Measurements from ENCODE around the gene TNNT1.

Gene TNNT1

DNA sequence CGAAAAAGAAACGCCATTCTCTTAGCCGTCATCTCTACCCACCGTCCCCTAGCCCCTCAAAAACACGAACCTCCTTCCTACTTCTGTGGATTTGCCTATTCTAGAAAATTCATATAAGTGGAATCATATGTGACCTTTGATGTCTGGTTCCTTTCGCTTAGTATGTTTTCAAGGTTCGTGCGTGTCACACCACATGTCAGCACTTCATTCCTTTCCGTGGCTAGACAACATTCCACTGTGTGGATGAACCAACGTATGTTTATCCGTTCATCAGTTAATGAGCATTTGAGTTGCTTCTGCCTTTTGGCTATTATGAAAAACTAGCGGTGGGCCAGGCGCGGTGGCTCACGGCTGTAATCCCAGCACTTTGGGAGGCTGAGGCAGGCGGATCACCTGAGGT, 17.6 kb downstream of the TNNT1 start:
- DNase-seq (ENCODE audit: low spot score): no peak
- TF ChIP-seq, protein P1, sequence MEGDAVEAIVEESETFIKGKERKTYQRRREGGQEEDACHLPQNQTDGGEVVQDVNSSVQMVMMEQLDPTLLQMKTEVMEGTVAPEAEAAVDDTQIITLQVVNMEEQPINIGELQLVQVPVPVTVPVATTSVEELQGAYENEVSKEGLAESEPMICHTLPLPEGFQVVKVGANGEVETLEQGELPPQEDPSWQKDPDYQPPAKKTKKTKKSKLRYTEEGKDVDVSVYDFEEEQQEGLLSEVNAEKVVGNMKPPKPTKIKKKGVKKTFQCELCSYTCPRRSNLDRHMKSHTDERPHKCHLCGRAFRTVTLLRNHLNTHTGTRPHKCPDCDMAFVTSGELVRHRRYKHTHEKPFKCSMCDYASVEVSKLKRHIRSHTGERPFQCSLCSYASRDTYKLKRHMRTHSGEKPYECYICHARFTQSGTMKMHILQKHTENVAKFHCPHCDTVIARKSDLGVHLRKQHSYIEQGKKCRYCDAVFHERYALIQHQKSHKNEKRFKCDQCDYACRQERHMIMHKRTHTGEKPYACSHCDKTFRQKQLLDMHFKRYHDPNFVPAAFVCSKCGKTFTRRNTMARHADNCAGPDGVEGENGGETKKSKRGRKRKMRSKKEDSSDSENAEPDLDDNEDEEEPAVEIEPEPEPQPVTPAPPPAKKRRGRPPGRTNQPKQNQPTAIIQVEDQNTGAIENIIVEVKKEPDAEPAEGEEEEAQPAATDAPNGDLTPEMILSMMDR (conservative IDR thresholded peaks at IDR 0.05; ENCODE audit: low read depth): no peak
- no peak overlapping the region for H3K27ac ChIP-seq
- CTCF ChIA-PET: no interaction called here
- POLR2A ChIA-PET (ENCODE audit: low non-redundant PET): no interaction called here

- peak overlapping the region; percentile 80 for H3K27ac ChIP-seq
- TF ChIP-seq, protein P1 (conservative IDR thresholded peaks at IDR 0.05; ENCODE audit: low read depth): no peak
- ChIA-PET CTCF (interaction anchor here (0.6 to 1.0 kb wide), 2 partner anchors 368 to 458 kb away, joined by 3 read pairs; no protein-coding TSS in a partner anchor), POLR2A (ENCODE audit: low non-redundant PET) (no interaction called here)
- DNase-seq (ENCODE audit: low spot score): no peak
These were observed 30.0 kb downstream of the TNNT1 start for GRCh38 chr19:55119053-55119452.

GRCh38 chr19:55118401-55118991, 30.5 kb downstream of the TNNT1 start:
- TF ChIP-seq, protein P1 (conservative IDR thresholded peaks at IDR 0.05; ENCODE audit: low read depth): no peak
- peak overlapping the region; percentile 80 for H3K27ac ChIP-seq
- POLR2A ChIA-PET (ENCODE audit: low non-redundant PET): no interaction called here
- CTCF ChIA-PET: interaction anchor here (0.6 kb wide), 2 partner anchors 21 to 458 kb away, joined by 3 to 4 read pairs; no protein-coding TSS in a partner anchor
- no peak for DNase-seq (ENCODE audit: low spot score)

DNA sequence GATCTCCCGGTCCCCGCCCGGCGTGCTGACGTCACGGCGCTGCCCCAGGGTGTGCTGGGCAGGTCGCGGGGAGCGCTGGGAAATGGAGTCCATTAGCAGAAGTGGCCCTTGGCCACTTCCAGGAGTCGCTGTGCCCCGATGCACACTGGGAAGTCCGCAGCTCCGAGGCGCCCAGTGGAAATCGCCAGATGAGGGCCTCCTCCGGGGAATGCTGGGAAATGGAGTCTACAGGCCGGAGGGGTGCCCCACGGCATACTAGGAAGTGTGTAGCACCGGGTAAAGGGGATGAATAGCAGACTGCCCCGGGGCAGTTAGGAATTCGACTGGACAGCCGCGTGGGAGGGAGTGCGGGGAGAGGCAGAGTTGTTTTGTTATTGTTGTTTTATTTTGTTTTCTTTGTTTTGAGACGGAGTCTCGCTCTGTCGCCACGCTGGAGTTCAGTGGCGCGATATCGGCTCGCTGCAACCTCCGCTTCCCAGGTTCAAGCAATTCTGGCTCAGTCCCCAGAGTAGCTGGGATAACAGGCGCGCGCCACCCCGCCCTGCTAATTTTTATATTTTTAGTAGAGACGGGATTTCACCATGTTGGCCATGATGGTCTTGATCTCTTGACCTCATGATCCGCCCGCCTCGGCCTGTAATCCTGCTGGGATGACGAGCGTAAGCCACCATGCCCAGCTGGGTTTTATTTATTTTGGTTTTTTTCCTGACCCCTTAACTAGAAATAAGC, 31.2 kb downstream of the TNNT1 start:
- TF ChIP-seq, protein P1 (conservative IDR thresholded peaks at IDR 0.05; ENCODE audit: low read depth): no peak
- peak overlapping the region; percentile 80 for H3K27ac ChIP-seq
- POLR2A ChIA-PET (ENCODE audit: low non-redundant PET): interaction anchor here (0.5 kb wide), 1 partner anchor 15 kb away, joined by 8 read pairs; no protein-coding TSS in a partner anchor
- CTCF ChIA-PET: interaction anchor here (0.6 kb wide), 1 partner anchor 22 kb away, joined by 4 read pairs; no protein-coding TSS in a partner anchor
- DNase-seq (ENCODE audit: low spot score): peak; percentile 98

DNA sequence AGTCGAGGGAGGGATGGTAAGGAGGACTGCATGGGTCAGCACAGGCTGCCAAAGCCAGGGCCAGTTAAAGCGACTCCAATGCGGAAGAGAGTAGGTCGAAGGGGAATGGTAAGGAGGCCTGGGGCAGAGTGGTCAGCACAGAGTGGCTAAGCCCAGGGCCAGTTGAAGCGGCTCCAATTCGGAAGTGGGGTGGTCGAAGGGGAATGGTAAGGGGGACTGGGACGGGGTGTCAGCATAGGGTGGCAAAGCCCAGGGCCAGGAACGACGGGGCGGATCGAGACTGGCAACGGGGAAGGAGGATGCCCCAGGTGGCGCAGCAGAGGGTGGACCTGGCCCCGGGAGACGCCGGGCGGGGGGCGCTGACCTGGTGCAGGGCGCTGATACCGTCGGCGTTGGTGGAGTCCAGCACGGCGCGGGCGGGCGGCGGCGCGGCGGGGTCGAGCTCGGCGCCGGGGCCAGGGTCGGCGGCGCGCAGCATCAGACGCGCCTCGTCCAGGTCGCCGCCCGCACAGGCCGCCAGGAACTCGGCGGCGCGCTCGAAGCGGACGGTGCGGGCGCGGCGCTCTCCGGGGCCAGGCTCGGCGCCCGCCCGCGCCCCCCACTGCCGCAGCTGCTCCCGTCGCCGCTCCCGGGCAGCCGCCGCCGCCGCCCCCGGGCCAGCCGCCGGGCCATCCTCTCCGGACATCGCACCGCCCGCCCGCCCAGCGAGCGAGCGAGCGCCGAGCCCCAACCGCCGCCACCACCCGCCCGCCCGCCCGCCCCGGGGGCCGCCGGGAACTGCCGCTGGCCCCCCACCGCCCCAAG, 31.9 kb downstream of the TNNT1 start, which contains the start of gene PPP1R12C:
TSS of gene PPP1R12C (minus strand) at position 779 of the 804 bp plus-strand sequence. CDS start at position 685, 94 bp downstream.
- DNase-seq (ENCODE audit: low spot score): no peak
- H3K27ac ChIP-seq: peak within 1 kb of the TSS; percentile 80
- TF ChIP-seq, protein P1 (conservative IDR thresholded peaks at IDR 0.05; ENCODE audit: low read depth): no peak

More for the DNA sequence above, 31.9 kb downstream of the TNNT1 start, which contains the start of gene PPP1R12C:
- CTCF ChIA-PET: no interaction called here
- POLR2A ChIA-PET (ENCODE audit: low non-redundant PET): interaction anchor here (0.6 kb wide), 1 partner anchor 37 kb away, joined by 3 read pairs; no protein-coding TSS in a partner anchor

All from RWPE1 (cell line).